Activated naive CD8-positive, alpha-beta T cell treated with anti-CD3 and anti-CD28 coated beads, Interleukin-2, amount 10 ng/mL, durations not matched to agents 7 days and 5 days (primary cell): Measurements from ENCODE around the gene ABCA12. TPM values are rescaled to one million over a fixed set of nuclear protein-coding genes. Genes with fewer than 3 reads are reported as not detected.

ENCODE experiments used
- ATAC-seq: fragments of 150-1000 bp; cut with Tn5 transposase; one replicate; pipeline ENCODE4 v1.10.0; 2021; ENCODE audit warnings: low read depth, moderate library complexity
- POLR2A ChIA-PET: fragments of 350-600 bp; sonication (Branson Sonifier 250); formaldehyde crosslinking; loops from one replicate; lab custom pipeline; 2021; ENCODE audit warnings: antibody characterized with exemption; lab: Charles Lee
- DNase-seq: peaks from one replicate; pipeline ENCODE4 v3.0.0; 2021
- H3K27ac Mint-ChIP-seq: one replicate; pipeline ENCODE4 v1.8.0; 2022; ENCODE audit warnings: mild to moderate bottlenecking, mixed read lengths
- H3K27me3 Mint-ChIP-seq: one replicate; pipeline ENCODE4 v1.8.0; 2022; ENCODE audit warnings: mild to moderate bottlenecking, moderate library complexity, mixed read lengths
- H3K36me3 Mint-ChIP-seq: one replicate; pipeline ENCODE4 v1.8.0; 2021; ENCODE audit warnings: mild to moderate bottlenecking, mixed read lengths
- H3K4me1 Mint-ChIP-seq: one replicate; pipeline ENCODE4 v1.8.0; 2021; ENCODE audit warnings: mixed read lengths
- H3K4me3 Mint-ChIP-seq: one replicate; pipeline ENCODE4 v1.8.0; 2022; ENCODE audit warnings: mild to moderate bottlenecking, moderate library complexity, mixed read lengths
- H3K9me3 Mint-ChIP-seq: one replicate; pipeline ENCODE4 v1.8.0; 2021; ENCODE audit warnings: mixed read lengths
- total RNA-seq, 2 experiments: library from RNA; stranded (reverse); gene quantifications; one replicate each; pipeline ENCODE4 v1.2.3, GENCODE V29; 2021

ABCA12 gene
- total RNA-seq, 2 experiments from 2014 or later, result not detected

DNA sequence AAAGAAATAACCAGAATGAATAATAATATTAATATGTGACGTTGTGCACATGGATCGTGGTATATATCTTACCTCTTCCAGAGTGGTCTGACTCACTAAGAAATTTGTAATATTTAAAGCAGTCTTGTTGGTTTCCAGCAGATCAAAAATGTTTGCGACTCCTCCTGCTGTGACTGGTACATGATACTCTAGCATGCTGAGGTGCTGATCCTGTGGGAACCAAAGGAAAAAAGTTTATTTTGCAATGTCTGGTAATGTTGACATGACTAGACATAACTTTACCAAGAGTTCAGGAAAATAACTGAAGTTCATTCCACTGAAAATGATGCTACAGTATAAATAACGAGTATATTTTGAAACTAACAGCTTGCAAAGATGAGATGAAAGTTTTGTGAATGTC, 204.4 kb downstream of the ABCA12 start:
- POLR2A ChIA-PET, result no interaction called here
- DNase-seq, result no peak
- Mint-ChIP-seq H3K27ac (no peak overlapping the region), H3K9me3 (no peaks in the 10 kb centered on the region), H3K4me1 (no peaks in the 10 kb centered on the region), H3K36me3 (no peaks in the 10 kb centered on the region), H3K27me3 (peaks cover 3% of the 10 kb centered on the region), H3K4me3 (no peak overlapping the region)
- ATAC-seq, result no peak

GRCh38 chr2:214904634-214905033, 233.8 kb downstream of the ABCA12 start:
- DNase-seq (no peak), ATAC-seq (no peak)
- POLR2A ChIA-PET, result no interaction called here
- no peak overlapping the region for H3K4me3 Mint-ChIP-seq
- no peaks in the 10 kb centered on the region for H3K27me3 Mint-ChIP-seq
- H3K36me3 Mint-ChIP-seq, result no peaks in the 10 kb centered on the region
- H3K27ac Mint-ChIP-seq, result no peak overlapping the region
- H3K9me3 Mint-ChIP-seq, result no peaks in the 10 kb centered on the region
- H3K4me1 Mint-ChIP-seq, result no peaks in the 10 kb centered on the region

- POLR2A ChIA-PET, result no interaction called here
- Mint-ChIP-seq H3K4me3 (no peak overlapping the region), H3K27ac (no peak overlapping the region), H3K27me3 (no peaks in the 10 kb centered on the region), H3K4me1 (no peaks in the 10 kb centered on the region), H3K9me3 (no peaks in the 10 kb centered on the region), H3K36me3 (no peaks in the 10 kb centered on the region)
- DNase-seq (no peak), ATAC-seq (no peak)
Measured at GRCh38 chr2:214904176-214904575, 234.2 kb downstream of the ABCA12 start.

DNA sequence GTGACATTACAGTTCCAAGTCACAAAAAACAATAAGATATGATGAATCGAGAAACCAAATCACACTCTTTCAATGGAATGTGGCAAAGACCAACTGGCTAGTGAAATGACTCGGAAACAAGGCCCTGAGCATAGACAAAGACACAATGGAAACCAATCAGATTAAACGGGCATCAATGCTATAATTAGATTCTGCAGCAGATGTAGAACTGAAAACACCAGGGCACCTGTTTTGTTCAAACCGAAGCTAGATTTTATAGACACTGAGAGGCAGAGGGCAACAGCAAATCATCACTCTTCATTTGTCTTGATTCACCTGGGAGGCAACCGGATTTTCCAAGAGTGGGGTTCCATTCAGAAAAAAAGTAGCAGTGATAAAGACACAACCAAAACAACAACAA, 236.1 kb downstream of the ABCA12 start:
- Mint-ChIP-seq H3K4me1 (no peaks in the 10 kb centered on the region), H3K27ac (no peak overlapping the region), H3K9me3 (no peaks in the 10 kb centered on the region), H3K4me3 (no peak overlapping the region), H3K27me3 (no peaks in the 10 kb centered on the region), H3K36me3 (no peaks in the 10 kb centered on the region)
- POLR2A ChIA-PET, result no interaction called here
- DNase-seq (no peak), ATAC-seq (no peak)

- Mint-ChIP-seq H3K9me3 (no peaks in the 10 kb centered on the region), H3K4me3 (no peak overlapping the region), H3K36me3 (no peaks in the 10 kb centered on the region), H3K27me3 (no peaks in the 10 kb centered on the region), H3K27ac (no peak overlapping the region), H3K4me1 (peaks cover 2% of the 10 kb centered on the region)
- no peak for DNase-seq
- ATAC-seq, result no peak
- POLR2A ChIA-PET, result no interaction called here
Measured at GRCh38 chr2:214899751-214900150, 238.7 kb downstream of the ABCA12 start.

GRCh38 chr2:214896274-214896673, 242.2 kb downstream of the ABCA12 start:
- POLR2A ChIA-PET, result no interaction called here
- Mint-ChIP-seq H3K36me3 (no peaks in the 10 kb centered on the region), H3K27me3 (no peaks in the 10 kb centered on the region), H3K4me3 (no peak overlapping the region), H3K9me3 (no peaks in the 10 kb centered on the region), H3K4me1 (peaks cover 2% of the 10 kb centered on the region), H3K27ac (no peak overlapping the region)
- DNase-seq (no peak), ATAC-seq (no peak)

GRCh38 chr2:214895469-214895868, 243.0 kb downstream of the ABCA12 start:
- DNase-seq (no peak), ATAC-seq (no peak)
- H3K27me3 Mint-ChIP-seq, result no peaks in the 10 kb centered on the region
- POLR2A ChIA-PET, result no interaction called here
- H3K4me1 Mint-ChIP-seq, result peaks cover 2% of the 10 kb centered on the region
- H3K36me3 Mint-ChIP-seq, result no peaks in the 10 kb centered on the region
- no peak overlapping the region for H3K4me3 Mint-ChIP-seq
- no peaks in the 10 kb centered on the region for H3K9me3 Mint-ChIP-seq
- H3K27ac Mint-ChIP-seq, result no peak overlapping the region

DNA sequence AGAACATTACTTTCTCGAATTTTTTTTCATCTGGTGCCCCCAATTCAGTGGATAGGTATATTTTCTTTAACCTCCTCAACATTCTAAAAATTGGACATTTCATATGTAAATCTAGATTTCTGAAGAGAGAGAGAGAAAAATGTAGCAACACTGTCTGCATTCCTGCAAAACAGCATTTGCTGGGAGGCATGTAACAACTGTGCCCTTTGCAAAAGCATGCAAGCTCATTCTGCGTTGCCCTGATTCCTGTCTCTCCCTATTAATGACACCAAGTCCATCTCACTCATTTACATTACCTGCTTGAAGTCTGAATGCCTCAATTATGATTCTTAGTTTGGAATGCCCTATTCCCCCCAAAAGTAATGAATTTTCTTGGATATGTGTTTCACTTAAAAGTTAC, 249.1 kb downstream of the ABCA12 start:
- Mint-ChIP-seq H3K4me3 (no peak overlapping the region), H3K27me3 (no peaks in the 10 kb centered on the region), H3K9me3 (peaks cover 1% of the 10 kb centered on the region), H3K27ac (no peak overlapping the region), H3K36me3 (no peaks in the 10 kb centered on the region), H3K4me1 (no peaks in the 10 kb centered on the region)
- ATAC-seq (no peak), DNase-seq (no peak)
- POLR2A ChIA-PET, result interaction anchor here (0.5 kb wide), 1 partner anchor 377 kb away, joined by 6 read pairs; no protein-coding TSS in a partner anchor

DNA sequence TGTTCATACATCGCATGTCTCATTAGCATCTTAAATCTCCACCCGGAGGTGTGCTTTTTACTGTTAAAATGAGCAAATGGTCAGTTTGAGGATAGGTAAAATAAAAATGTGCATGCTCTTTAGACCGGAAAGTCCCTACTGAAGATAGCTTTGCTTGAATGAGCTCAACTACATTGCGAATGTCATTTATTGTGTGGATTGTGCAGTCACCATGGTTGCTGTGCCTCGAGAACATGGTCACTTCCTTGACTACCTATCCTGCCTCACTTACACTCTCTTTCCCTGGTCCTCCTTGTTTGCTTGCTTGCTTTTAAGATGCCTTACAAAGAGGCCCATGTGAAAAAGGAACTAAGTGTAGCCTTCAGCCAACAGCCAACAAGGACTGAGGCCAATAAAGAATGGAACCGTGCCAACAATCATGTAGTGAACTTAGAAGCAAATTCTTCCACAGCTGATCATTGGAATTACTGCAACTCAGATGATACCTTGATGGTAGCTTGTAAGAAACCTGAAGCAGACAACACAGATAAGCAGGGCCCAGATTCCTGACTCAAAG, 256.7 kb downstream of the ABCA12 start:
- no peak overlapping the region for H3K4me3 Mint-ChIP-seq
- H3K9me3 Mint-ChIP-seq, result peaks cover 1% of the 10 kb centered on the region
- POLR2A ChIA-PET, result no interaction called here
- H3K27me3 Mint-ChIP-seq, result no peaks in the 10 kb centered on the region
- no peaks in the 10 kb centered on the region for H3K4me1 Mint-ChIP-seq
- no peak overlapping the region for H3K27ac Mint-ChIP-seq
- no peak for ATAC-seq
- no peak for DNase-seq
- H3K36me3 Mint-ChIP-seq, result no peaks in the 10 kb centered on the region

Other genes starting within 250 kb of the ABCA12 start
- gene ATIC, start 173.4 kb upstream of the ABCA12 start, total RNA-seq, result 100 to 1,000 TPM; 117 to 120 TPM